Stimulated activated CD8-positive, alpha-beta memory T cell treated with anti-CD3 and anti-CD28 coated beads, Interleukin-7, amount 100 ng/mL, for 4 hours (primary cell): Measurements from ENCODE around the gene TCAP.
A peak's percentile ranks its signal among the peaks of the same experiment; 100 is the strongest.

Experiments used
- DNase-seq, 2 donors: peaks; one replicate each; pipeline ENCODE4 v3.0.0-alpha.2; 2020; ENCODE audit warnings: low read depth in 2 of 2

TCAP gene

GRCh38 chr17:39664581-39665561, at the start of gene TCAP:
Gene TCAP, plus strand, starts transcription at chr17:39665349. Its CDS starts 11 bp downstream, at chr17:39665360.
- no peak for DNase-seq

DNA sequence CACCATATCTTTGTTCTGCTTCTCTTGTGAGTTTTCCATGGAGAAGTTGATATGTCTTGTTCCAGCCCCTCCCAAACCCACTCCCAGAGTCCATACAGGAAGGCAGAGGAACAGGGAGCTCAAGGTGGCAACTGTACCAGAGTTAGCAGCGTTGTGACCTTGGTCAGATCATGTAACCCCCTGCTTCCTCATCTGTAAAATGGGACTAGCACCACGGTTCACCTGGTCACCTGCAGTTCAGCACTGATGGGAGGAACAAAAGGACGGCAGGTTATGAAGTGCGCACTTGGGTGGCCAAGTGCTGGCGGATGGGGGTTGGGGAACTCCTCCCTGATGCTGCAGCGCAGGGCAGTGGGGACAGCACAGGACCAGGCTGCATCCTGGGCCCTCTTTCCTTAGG, 49.7 kb upstream of the TCAP start:
- no peak for DNase-seq

- DNase-seq = no peak
Observed at GRCh38 chr17:39617100-39617445, 48.1 kb upstream of the TCAP start.

GRCh38 chr17:39617446-39618245, 47.5 kb upstream of the TCAP start:
- peak; percentile 27 to 42 for DNase-seq

DNA sequence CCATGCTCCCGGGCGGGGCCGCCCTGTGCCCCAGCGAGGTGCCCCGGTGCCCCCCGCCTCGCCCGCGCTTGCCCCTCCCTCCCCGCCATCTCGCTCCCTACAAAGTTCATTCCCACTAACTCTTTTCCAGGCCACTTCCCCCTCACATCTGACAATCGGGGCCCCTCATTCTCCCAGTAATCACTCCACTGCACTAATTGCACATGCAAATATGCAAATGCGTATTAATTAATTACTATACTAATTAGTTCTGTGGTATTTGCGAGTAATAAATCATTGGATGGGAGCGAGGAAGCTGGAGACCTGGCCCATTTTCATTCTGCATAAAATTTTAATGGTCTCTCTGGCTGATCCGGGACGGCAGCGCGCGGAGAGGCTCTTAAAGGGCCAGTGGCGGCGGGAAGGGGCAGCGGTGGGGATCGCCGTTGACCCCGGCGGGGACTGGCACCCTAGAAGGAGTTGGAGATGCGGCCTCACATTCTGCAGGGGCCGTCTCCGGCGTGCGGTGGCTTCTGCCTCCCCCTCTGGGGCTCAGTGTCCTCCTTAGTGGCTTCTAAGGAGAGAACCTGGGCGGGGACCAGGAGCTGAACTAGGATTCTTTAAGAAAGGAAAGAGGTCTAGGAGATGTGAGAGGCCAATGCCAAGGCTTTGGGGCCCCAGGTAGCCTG, 46.8 kb upstream of the TCAP start:
- DNase-seq = no peak

DNA sequence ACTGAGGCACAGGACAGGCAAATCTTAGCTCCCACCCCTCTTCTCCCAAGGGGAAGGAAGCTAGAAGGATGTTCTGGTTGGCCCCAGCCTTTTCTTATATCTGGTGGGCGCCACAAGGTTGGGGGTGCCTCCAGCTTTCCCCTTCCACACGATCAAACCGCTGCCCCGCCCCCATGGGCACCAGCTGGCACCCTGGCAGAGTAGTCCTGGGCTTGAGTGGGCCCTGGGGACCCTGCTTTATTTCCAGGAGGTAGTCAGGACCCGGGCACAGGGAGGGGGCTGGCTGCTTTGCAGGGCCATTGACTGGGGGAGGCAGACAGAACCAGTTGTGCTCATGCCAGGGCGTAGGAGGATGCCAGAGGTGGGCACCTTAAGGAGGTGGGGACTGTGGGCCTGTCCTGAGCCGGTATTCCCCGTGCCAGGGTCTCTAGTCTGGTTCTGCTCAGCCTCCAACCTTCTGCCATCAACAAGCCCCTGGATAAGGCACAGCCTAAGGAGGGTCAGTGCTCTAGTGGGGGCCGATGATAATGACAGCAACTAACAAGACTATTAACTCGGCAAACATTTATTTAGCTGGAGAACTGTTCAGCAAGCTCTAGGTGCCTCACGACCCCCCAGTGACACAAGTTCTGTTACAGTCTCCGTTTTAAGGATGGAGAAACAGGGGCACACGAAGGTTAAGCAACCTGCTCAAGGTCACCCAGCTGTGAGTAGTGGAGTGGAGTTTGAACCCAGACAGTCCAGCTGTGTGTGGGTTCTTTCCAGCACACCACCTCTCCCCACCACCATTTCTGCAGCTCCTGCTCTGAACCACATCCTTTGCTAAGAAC, 46.0 kb upstream of the TCAP start:
- no peak for DNase-seq

DNA sequence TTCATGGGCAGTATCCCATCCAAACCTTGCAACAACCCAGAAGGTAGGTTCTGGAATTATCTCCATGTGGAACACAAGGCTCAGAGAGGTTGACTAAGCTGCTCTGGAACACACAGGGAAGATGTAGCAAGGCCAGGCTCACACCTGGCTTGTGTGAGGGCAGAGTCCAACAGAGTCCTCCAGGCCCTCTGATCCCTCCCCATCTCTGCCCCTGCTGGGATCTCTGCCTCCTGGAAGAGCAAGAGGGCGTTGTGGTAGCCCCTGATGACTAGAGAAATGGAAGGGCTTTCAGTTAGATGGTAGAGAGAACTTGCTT, 45.4 kb upstream of the TCAP start:
- no peak for DNase-seq

DNA sequence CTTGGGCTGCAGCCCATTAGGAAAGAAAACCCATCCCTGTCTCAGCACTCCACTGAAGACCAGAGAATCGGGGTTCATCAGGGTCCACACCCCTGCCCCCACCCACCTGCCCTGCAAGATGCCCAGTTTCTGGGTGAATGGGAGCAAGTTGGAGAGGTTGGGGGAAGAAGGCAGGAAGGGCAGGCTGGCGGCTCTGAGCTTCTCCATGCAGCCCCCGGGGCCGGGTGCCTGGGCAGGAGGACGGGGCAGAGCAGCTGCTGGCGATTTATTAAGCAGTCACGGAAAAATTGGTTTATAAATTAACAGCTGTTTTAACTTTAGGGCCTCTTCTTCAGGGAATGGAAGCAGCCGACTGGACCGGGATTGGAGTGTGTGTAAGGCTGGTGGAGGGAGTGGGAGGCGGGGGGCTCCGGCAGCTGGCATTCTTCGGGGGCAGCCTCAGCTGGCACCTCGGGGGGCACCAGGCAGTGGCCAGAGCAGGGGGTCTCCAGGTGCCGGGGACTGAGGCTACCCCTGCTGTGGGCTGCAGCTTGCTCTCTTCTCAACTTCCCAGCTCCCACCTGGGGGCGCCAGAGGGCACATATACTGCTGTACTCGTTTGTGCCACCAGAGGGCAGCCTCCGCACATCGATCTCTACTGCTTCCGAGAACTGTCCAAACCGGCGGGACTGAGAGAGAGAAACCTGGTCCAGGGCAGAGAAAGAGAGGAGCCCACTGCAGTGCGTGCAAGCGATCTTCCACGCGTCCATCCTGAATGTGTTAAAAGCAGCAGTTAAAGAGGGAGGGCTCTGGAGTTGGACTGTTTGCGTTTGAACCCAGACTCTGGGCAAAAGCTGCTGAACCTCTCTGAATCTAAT, 43.4 kb upstream of the TCAP start:
- DNase-seq = peak; percentile 71 to 76

DNA sequence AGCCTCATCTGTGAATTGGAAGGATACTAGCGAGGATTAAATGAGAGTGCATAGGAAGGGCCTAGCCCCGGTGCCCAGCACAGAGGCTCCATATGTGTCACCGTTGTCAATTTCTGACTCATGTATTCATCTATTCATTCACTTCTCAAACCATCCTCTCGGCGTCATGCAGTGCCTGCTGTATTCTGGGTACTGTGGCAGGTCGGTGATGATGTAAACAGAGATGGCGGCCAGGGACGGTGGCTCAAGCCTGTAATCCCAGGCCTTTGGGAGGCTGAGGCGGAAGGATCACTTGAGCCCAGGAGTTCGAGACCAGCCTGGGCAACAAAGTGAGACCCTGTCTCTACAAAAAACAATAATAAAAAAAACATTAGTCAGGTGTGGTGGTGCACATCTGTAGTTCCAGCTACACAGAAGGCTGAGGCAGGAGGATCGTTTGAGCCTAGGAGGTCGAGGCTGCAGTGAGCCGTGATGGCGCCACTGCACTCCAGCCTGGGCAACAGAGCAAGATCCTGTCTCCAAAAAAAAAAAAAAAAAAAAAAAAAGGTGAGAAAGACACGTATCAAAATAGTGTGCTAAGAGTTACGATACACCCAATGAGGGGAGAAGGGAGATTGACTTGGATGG, 42.7 kb upstream of the TCAP start:
- DNase-seq = no peak

- DNase-seq = peak; percentile 68 to 69
Observed at GRCh38 chr17:39623356-39623950, 41.7 kb upstream of the TCAP start.

GRCh38 chr17:39624313-39624712, 40.8 kb upstream of the TCAP start:
- DNase-seq = no peak

DNA sequence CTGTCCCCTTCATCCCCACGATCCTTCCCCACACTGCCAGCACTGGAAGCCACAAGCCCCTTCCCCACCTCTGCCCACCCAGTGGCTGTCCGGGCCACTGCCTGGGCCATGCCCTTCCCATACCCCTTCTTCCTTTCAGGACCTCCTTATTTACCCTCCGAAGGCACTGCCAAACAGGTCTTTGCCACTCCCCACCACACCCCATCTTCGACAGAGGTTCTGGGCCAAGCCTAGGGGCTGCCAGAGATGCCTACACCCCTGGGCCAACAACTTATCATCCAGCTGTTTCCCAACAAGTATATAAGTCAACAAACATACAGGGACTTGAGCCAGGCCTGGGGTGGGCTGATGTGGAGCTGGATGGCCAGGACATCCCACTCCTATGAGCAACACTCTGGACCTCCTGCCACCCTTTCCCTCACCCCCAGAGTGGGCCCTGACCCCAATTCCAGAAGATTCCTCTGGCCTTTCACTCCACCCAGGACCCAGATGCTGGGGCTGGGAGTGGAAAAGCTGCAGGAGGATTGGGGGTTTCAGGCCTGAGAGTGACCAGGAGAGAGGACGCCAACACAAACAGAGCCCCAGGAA, 39.9 kb upstream of the TCAP start:
- DNase-seq = no peak

GRCh38 chr17:39626171-39627046, 38.7 kb upstream of the TCAP start, which contains the start of gene PPP1R1B:
Gene PPP1R1B, plus strand, starts transcription at chr17:39626952. Its CDS starts 441 bp downstream, at chr17:39627393.
- peak; percentile 24 to 29 for DNase-seq

- DNase-seq = no peak
Observed at GRCh38 chr17:39627047-39627711, 38.0 kb upstream of the TCAP start.

DNA sequence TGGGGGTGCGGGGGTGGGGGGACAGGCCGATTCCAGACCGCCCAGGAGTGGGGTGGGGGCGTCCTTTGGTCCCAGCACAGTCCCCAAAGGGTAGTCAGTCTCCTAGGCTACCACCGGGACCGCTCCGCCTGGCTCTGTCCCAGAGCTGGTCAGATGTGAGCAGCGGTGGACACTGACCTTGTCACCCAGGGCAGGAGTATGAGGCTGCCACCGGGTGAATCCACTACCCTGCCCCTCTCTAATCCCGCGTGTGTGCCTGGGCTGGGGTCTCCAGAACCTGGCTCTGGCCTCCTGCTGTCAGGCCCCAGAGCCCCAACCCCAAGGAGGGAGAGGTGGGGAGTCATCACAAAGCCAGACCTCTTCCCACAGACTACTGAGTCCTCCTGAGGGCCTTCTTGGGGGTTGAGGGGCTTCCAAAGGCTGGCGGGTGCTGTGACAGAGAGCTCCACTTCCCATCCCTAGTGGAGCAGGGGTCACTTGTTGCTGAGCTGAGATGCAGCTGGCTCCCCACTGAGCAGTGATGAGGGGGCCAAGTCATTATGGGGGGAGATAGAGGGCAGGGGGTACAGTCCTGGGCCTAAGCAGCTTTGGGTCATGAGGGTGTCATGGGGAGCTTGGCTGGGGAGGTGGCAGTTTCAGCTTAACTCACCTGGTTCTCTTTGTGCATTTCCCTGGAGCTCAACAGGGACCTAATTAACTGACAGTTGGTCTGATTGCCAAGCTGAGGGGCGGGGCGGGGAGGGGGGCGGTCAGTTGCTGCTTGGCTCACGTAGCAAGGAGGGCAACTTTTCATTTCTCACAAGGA, 37.2 kb upstream of the TCAP start:
- DNase-seq = no peak

DNA sequence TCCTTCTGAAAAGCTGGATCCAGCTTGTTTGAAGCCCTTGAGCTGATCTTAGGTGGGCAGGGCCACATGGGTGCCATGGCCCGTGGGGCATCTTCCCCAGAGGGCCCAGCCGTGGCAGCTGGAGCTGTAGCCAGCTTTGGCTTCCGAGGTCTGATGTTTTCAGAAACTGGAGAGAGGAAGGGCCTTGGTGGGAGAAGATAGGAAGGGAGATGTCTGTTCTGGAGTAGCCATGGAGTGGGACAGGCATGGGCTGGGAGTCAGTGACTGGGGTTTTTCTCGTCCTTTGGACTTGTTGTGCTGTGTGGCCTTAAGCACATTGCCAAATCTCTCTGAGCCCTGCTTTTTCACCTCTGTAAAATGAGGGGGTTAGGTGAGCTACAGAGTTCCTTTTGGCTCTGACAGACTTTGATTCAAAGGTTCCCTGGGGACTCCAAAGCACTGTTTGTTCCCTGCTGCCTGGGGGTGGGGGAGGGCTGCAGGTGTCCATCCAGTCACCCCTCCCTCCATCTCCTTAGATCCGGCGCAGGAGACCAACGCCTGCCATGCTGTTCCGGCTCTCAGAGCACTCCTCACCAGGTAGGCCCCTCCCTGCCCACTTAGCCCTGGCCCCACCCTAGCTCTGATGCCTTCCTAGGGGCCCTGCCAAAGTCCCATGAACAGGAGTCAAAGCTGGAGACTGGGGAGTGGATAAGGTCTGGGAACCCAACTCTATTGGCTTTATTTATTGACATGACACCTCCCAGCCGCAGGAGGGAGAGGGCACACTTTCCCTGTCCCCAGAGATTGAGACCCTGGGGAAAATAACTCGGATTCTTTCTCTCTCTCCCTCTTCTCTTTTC, 36.3 kb upstream of the TCAP start:
- DNase-seq = no peak
